GM12878 (cell line): ENCODE results near the gene LTB4R. TPM values are rescaled to one million over a fixed set of nuclear protein-coding genes. Genes with fewer than 3 reads are reported as not detected.

ENCODE experiments used
- CEBPZ ChIP-seq: fragments of 150-350 bp; IDR thresholded peaks from 2 replicates; pipeline ENCODE4 v1.6.1; 2016; ENCODE audit warnings: low read depth, low read length
- CREM ChIP-seq: IDR thresholded peaks from 2 replicates; pipeline ENCODE4 v1.6.1; 2014; ENCODE audit warnings: antibody characterized with exemption, low read depth
- EED ChIP-seq: sonication (generic); IDR thresholded peaks from 2 replicates; pipeline ENCODE4 v1.6.1; 2016; ENCODE audit warnings: antibody characterized with exemption, low read depth
- EGR1 ChIP-seq, 2 experiments: IDR thresholded peaks; 1 replicate in 1 of 2; 2 replicates in 1 of 2; pipeline ENCODE4 v1.6.1; 2011 to 2012; ENCODE audit warnings: low read depth in 2 of 2, low read length in 2 of 2, borderline replicate concordance in 1 of 2, mild to moderate bottlenecking in 1 of 2, moderate library complexity in 1 of 2
- ESRRA ChIP-seq: IDR thresholded peaks from 2 replicates; pipeline ENCODE4 v1.6.1; 2012; ENCODE audit warnings: mild to moderate bottlenecking, low read length, improper control_type of control experiment
- EZH2 ChIP-seq: IDR thresholded peaks from 2 replicates; pipeline ENCODE4 v1.6.1; 2012; ENCODE audit warnings: low read depth, mild to moderate bottlenecking, control low read depth, inconsistent platforms, low read length, borderline replicate concordance; ENCODE audit not compliant: control insufficient read depth
- IRF4 ChIP-seq: IDR thresholded peaks from 2 replicates; pipeline ENCODE4 v1.6.1; 2011; ENCODE audit warnings: low read depth, low read length
- JUNB ChIP-seq: IDR thresholded peaks from 2 replicates; pipeline ENCODE4 v1.6.1; 2016; ENCODE audit warnings: antibody characterized with exemption, mild to moderate bottlenecking
- LARP7 ChIP-seq: fragments of 450-650 bp; IDR thresholded peaks from 2 replicates; pipeline ENCODE4 v1.6.1; 2017; ENCODE audit warnings: mild to moderate bottlenecking
- MEF2B ChIP-seq: fragments of 450-650 bp; IDR thresholded peaks from 2 replicates; pipeline ENCODE4 v1.6.1; 2018; ENCODE audit warnings: mild to moderate bottlenecking, moderate library complexity; ENCODE audit not compliant: partially characterized antibody, poor library complexity, severe bottlenecking
- NFXL1 ChIP-seq: fragments of 450-650 bp; IDR thresholded peaks from 2 replicates; pipeline ENCODE4 v1.6.1; 2017; ENCODE audit warnings: antibody characterized with exemption, mild to moderate bottlenecking, borderline replicate concordance
- POU2F2 ChIP-seq: IDR thresholded peaks from 3 replicates; pipeline ENCODE4 v1.6.1; 2011; ENCODE audit warnings: low read depth, mild to moderate bottlenecking, low read length, borderline replicate concordance
- RAD21 ChIP-seq: IDR thresholded peaks from 2 replicates; pipeline ENCODE4 v1.6.1; 2011; ENCODE audit warnings: mild to moderate bottlenecking, low read depth, low read length, moderate library complexity; ENCODE audit not compliant: insufficient read depth
- SMAD5 ChIP-seq: IDR thresholded peaks from 2 replicates; pipeline ENCODE4 v1.6.1; 2016; ENCODE audit warnings: antibody characterized with exemption, low read depth
- TCF12 ChIP-seq: IDR thresholded peaks from 2 replicates; pipeline ENCODE4 v1.6.1; 2011; ENCODE audit warnings: low read depth, mild to moderate bottlenecking, low read length
- WRNIP1 ChIP-seq: IDR thresholded peaks from 2 replicates; pipeline ENCODE4 v1.6.1; 2011; ENCODE audit warnings: low read depth, low read length, improper control_type of control experiment, borderline replicate concordance
- ZNF592 ChIP-seq: fragments of 450-650 bp; IDR thresholded peaks from 2 replicates; pipeline ENCODE4 v1.6.1; 2017; ENCODE audit warnings: mild to moderate bottlenecking, moderate library complexity
- ZNF687 ChIP-seq: fragments of 450-650 bp; IDR thresholded peaks from 2 replicates; pipeline ENCODE4 v1.6.1; 2017; ENCODE audit warnings: mild to moderate bottlenecking, moderate library complexity
- ZSCAN29 ChIP-seq: fragments of 450-650 bp; IDR thresholded peaks from 2 replicates; pipeline ENCODE4 v1.6.1; 2017; ENCODE audit warnings: mild to moderate bottlenecking, moderate library complexity
- polyA plus RNA-seq, 11 experiments: library from polyadenylated mRNA; depleted of rRNA in 4 of 11; unstranded in 6 of 11; stranded (reverse) in 5 of 11; fragments of >200 nt; fragmentation: Nextera tagmentation in 4 of 11; fragmentation: Illumina TruSeq in 1 of 11; extraction: Ambion mirVana in 4 of 11; extraction: Trizol in 1 of 11; gene quantifications; 1 replicate in 1 of 11; 2 replicates in 10 of 11; pipeline versions ENCODE4 v1.2.1 to v1.2.3, GENCODE V29; 2011 to 2016; ENCODE audit warnings: inconsistent platforms in 2 of 11, missing spikeins in 2 of 11, low read depth in 1 of 11
- total RNA-seq, 4 experiments: library from RNA; depleted of rRNA in 3 of 4; stranded (reverse); fragments of >200 nt in 3 of 4; fragmentation: Illumina TruSeq in 1 of 4; extraction: Trizol in 1 of 4; gene quantifications; 2 replicates each; pipeline versions ENCODE4 v1.2.1 to v1.2.3, GENCODE V29; 2013 to 2021

The LTB4R gene
- total and polyA plus RNA-seq, 10 of the 15 experiments (the other 5 are each of a cell fraction or from before 2014, with no cell fraction given): 1.2 to 14.0 (median 4.0) TPM

GRCh38 chr14:24296341-24297157, 14.8 kb upstream of the LTB4R start (continued):
- TF ChIP-seq ZNF687 (peak; percentile 73), TCF12 (no peak), NFXL1 (no peak), SMAD5 (no peak), ZSCAN29 (no peak), JUNB (peak; percentile 74), EGR1 (IDR thresholded peaks at IDR 0.05; ENCODE audit: borderline replicate concordance in 1 of 2, low read depth in 2 of 2, low read length in 2 of 2) (no peak), WRNIP1 (peak; percentile 96; the same call in 1 of the 2 replicates), EZH2 (no peak), MEF2B (peak; percentile 87), LARP7 (no peak), EED (peak; percentile 87), ESRRA (peak; percentile 67; the same call in 1 of the 2 replicates), POU2F2 (0 out of 3 replicates have a peak, but pooled peaks have one; percentile 54), CREM (peak; percentile 56; the same call in 1 of the 2 replicates), RAD21 (peak; percentile 97), IRF4 (peak; percentile 82), CEBPZ (no peak), ZNF592 (no peak)
